CD4-positive, alpha-beta T cell treated with Interleukin-12 subunit alpha and Interleukin-12 subunit beta, for 1 hour (primary cell): ENCODE measurements around the gene CLEC2B.
"Not testable (repeated sequence)": the region's sequence is repeated elsewhere in the genome, so short reads cannot be mapped to it uniquely, and the experiment has no call there.

Source experiments
- DNase-seq: peaks from one replicate; pipeline ENCODE4 v3.0.0-alpha.2; 2020

CLEC2B gene

DNA sequence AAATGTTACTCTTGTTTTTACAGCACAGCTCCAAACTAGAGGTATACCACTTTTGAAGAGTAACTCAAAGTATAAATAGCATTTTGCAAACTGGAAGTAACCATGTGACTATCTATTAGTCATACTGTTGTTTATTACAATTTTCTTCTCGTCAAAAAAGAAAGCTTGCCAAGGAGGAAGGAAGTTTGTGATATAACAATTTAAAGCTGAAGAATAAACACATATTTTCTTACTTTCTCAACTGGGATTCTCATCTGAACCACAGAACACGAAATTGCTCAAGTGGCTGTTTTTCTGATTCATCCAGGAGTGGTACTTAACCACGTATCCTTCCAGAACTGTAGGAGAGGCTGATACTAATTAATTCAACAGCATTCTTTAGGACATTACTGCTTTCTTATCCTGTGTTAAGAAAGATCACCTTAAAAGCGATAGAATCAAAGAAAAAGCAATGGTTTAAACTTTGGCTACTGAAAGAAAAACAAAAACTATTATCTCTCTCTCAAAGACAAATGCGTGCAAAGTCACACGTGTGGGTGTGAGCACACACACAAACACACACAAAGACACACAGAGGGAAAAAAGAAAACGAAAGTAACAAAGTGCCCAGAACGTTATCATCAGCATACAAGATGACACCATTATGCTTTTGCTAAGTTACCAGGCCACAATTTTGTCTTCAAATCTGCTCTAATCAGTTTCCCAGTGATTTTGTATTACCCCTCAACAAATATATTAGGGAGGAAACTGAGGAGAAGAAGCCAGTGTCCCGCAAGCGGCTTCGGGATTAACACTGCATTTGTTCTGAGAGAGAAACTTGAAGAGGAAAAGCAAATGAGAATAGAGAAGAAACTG, at the start of gene CLEC2B:
CLEC2B (minus strand) TSS at position 48 of the 855 bp plus-strand sequence.
- DNase-seq, result peak; percentile 69

DNA sequence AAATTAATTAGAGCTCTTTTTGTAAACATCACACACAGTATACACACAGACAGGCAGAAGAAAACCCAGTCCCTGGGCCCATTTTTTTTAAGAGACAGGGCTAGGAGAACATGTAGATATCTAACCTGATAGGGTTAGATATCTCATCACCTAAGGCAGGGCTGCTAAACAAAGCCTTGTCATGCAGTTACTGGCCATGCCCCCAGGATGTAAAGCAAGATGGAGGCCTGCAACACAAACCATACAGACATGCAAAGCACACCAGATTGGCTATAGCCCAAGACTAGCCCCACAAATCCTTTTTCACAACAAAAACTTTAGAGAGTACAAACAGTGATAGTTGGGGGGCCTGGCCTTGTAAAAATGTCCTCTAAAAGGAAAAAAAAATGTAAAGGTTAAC, 42.6 kb upstream of the CLEC2B start:
- no peak for DNase-seq

DNA sequence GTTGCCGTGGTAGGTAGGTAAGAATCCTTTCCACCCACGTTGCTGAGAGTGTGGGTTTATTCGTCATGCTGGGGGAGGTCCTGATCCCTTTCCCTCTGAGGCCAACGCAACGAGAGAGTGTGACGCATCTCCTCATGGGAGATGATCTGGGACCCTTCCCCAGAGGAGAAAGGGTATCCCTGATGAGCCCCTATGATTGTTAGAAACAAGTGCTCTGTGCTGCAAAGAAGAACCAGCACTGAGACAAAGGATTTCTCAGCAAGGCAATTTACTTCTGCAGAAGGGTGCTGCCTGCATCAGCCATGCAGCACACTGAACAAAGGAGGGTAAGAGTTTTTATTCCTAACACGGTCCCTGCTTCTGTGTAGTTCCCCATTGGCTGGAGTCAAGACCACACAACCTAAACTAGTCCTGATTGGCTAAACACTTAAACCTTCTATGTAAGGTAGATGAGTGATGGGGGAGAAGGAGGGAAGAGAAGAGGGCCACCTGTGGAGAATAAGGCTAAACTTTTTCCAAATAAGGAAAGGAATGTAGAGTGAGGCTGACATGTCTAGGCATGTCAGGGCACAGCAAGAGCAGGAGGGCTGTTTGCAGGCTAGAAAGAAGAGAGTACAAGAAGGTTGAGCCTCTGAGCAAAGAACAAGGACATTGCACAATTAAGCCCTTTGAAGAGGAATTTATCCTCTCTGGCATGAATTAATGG, 41.7 kb upstream of the CLEC2B start:
- DNase-seq, result no peak

DNA sequence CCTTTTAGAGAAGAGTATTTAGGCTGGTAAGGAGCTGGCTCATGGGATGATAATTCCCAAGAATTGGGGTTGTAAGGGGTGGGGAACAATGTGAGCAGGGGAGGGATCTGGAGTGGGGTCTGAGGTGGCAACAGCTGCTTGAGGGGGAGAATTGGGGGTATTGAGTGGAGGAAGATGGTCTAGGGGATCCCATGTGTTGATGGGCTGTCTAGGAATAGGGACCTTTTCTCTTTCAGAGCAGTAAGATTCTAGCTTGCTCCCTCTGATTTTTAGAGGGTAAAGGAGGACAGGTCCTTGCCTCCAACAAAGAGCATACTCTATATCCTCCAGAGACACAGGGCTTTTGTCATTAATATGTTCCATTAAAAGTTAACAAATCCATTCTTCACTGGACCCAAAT, 40.6 kb upstream of the CLEC2B start:
- no peak for DNase-seq

DNA sequence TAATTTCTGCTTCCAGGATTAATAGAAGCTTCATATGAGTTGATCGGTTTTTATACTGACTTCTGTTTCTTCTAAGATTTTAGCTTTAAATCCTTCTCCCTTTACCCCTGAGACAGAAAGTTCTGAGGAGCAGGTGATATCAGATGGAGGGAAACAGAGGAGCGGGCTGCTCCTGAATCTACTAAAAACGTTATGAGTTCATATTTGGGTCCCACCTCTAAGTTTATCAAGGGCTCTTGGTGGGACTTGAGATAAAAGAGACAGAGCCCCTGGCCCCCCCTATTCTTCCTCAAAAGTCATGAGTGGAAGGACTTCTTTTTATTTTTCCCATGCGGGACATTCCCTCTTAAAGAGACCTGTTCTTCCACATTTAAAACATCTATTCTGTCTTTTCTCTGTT, 39.2 kb upstream of the CLEC2B start:
- no peak for DNase-seq

DNA sequence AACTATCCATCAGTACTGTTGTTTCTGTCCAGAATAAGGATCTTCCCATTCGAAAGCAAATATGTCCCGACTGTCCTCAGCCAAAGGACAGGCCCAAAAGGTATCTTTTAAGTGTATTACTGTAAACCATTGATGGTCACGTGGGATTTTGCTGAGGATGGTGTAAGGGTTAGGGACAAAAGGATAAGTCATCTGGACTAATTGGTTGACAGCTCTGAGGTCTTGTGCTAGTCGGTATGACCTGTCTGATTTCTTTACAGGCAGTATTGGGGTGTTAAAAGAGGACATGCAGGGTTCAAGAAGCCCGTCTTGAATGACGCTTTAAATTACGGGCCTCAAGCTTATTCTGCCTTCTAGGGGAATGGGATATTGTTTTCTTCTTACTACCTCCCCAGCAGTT, 38.6 kb upstream of the CLEC2B start:
- no peak for DNase-seq

DNA sequence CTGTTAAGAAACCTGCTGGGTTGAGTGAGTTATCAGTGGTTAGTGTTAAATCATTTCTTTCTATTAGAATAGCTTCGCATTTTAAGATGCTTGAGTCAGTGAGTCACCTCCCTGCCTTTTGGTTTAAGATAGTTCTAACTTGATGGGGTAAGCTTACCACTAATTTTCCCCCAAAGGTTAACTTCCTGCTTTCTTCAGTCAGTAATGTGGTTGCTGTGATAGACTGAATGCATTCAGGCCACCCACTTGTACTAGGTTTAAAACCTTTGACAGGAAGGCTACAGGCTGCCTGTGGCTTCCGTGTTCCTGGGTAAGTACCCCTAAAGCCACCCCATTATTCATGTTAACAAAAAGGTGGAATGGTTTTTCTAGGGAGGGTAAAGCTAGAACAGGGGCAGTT, 37.7 kb upstream of the CLEC2B start:
- DNase-seq, result peak; percentile 67

DNA sequence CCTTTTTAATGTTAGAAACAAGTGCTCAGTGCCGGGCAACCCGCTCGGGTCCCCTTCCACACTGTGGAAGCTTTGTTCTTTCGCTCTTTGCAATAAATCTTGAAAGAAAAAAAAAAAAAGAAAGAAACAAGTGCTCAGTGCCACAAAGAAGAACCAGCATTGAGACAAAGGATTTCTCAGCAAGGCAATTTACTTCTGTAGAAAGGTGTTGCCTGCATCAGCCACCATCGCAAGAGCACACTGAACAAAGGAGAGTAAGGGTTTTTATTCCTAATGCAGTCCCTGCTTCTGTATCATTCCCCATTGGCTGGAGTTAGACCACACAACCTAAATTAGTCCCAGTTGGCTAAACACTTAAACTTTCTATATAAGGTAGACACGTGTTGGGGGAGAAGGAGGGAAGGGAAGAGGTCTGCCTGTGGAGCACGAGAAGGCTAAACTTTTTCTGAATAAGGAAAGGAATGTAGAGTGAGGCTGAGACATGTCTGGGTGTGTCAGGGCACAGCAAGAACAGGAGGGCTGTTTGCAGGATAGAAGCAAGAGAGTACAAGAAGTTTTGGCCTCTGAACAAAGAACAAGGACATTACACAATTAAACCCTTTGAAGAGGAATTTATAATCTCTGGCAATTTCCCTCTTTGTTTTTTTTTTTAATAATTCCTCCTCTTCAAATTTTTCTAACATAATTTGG, 33.5 kb upstream of the CLEC2B start:
- DNase-seq, result no peak

DNA sequence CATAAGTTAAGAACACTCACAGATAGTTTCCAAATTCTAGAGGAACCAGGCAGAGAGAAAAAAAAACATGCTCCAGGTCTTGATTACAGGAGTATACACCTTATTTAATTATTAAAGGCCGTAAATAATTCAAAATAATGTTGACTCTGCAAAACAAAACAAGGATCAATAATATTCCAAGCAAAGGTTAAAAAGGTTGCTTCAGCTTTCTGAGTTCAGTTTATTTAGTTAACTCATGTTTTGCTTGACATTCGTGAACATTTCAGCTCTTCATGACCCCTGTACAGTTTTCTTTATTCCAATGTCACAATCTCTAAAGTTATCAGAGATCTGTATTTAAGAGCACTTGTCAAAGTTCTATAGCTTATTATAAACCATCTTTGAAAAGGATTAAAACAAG, 31.8 kb upstream of the CLEC2B start:
- DNase-seq, result no peak

DNA sequence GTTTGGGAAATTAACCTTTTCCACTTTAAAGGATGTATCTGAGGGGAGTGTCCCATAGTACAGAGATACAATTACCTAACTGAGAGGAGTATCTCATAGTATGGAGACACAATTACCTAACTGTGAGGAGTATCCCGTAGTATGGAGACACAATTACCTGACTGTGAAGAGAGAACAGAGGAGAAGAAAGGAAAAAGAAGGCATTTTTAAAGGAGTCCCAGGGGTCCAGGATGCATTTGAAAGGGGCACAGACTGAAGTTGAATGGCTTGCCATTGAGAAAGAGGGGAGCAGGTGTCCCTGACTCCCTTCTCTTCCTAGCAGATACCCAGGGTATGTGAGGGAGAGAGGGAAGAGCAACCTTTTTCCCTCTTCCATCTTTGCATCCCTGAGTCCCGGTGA, 30.1 kb upstream of the CLEC2B start:
- no peak for DNase-seq

DNA sequence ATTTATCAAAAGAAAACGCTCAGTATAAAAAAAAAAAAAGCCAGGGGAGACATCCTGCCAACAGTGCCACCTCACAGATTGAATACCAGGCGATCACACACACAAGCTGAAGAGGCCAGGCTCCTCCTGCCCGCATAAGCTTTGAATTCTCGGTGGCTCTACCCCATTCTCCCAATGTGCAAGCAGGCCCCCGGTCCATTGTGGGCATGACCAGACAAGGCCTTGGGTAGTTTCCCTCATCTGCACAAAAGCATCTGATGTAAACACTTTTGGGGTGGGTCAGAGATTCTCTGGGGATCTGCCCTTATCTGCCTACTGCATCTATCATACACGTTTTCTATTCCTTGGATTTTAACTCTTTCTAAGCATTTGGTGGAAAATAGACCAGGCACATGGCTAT, 28.4 kb upstream of the CLEC2B start:
- no peak for DNase-seq

DNA sequence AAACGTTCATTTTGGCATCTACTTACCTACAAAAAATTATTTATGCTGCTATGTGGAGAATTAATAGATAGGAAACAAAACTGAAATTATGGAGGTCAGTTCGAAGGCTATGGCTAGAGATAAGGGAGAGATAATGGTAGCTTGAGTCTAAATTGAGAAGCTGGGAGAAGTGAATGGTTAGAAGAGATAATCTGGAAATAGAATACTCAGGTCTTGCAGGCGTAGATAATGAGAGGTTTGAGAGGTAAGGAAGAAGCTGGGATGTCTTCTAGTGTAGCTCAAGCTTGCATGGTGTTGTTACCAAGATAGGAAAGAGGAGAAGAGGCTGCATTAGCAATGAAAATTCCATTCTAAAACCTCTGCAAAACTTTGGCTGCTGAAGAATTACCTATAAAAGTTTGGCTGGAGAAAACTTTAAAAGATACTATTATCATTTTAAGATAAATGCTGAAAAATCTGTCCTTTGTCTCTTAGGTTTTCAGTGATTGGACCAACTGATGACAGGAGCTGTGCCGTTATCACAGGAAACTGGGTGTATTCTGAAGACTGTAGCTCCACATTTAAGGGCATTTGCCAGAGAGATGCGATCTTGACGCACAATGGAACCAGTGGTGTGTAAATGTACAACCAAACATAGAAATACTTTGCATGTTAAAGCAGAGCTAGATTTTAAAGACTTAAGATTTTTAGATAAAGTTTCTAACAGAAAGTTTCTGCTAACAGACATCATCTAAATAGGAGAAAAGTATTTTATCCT, 26.2 kb upstream of the CLEC2B start:
- no peak for DNase-seq

DNA sequence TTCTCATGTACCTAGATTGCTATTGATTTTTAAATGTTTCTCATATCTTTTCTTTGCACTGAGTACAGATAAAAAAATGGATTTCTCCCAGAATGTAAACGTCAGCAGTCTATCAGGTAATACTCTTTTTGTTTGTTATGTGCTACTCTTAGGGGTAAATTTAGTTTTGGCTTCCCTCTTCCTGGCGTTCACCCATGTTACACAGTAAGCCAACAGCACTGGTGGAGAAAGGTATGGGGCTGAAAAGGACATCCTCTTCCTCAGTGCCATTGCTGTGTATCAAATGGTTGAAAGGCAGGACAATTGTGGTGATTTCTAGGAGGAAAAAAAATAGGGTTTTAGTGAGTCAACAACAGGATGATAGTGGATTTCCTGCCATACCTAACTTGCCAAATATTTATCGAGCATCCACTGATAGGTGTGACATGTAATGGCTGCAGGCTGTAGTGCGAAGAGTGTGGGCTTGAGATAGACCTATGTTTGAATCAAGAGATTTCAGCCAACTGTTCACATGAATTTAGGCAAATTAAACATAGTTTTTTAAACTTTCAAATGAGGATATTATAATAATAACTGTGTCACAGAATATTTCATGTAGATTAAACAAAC, 19.6 kb upstream of the CLEC2B start:
- DNase-seq, result no peak

DNA sequence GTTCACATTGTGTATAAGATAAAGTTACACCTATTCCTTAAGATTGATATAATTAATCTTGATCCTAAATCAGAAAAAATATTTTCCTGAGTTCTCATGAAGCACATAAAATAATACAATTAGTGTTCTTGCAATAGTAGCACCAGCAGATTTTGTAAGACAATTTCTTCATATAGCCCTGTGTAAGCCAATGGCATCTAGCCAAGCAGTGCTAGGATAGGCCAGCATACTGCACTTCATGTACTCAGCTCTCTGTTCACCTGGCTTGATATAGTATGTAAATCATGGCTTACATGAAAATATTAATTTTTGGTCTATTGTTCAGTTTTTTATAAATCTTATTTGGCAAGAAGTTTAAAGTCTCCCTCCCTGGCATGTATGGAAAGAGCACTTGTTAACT, 14.0 kb upstream of the CLEC2B start:
- DNase-seq, result no peak

DNA sequence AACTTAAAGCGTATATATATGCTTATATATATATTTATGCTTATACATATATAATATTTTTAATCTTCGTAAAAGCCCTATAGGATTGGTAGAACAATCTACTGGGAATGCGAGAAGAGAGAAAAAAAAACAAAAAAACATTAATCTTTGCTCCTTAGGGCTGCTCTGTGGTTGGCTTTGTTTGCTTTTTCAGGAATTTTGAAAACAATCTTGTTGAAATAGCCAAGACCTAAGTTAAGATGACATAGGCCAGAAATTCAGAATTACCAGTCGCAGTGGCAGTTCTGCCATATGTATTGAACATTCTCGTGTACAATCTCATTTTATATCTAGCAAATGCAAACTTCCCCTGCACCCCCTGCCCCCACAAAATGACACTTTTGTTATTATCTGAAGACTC, 12.8 kb upstream of the CLEC2B start:
- no peak for DNase-seq

DNA sequence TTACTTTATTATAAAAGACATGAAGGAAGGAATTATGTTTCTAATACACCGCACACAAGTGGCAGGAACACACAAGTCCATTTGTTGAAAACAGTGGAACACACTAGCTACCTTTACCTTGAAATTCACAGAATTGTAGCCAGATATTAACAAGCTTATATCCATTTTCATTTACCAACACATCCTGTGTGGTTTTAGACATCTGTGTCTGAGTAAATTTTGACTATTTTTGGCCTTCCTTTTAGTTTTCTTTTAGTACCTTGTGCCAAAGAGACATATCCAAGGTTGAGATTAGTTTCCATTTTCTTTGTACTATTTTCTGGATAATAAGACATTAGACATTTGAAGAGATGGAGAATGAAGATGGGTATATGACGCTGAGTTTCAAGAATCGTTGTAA, 12.1 kb upstream of the CLEC2B start, which contains the start of gene KLRF2:
KLRF2 (plus strand) TSS at position 244 of the 400 bp plus-strand sequence; CDS start at position 351, 107 bp downstream.
- DNase-seq, result no peak

DNA sequence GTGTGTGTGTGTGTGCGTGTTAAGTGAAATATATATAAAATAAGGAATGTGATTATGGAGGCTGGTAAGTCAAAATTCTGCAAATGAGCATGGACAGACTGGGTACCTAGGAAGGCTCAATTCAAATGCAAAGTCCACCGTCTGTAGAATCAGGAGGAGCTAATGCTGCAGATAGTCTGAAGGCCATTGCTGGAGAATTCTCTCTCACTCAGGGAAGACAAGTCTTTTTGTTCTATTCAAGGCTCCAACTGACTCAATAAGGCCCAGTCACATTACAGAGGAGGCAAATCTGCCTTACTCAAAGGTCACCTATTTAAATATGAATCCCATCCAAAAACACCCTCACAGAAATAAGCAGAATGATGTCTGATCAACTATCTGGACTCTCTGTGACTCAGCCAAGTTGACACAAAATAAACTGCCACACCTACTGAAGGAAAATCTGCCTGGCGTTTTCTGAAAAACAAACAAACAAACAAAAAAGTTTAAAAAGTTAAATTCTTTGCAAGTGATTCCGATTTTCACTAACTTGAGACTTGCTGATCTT, 11.5 kb upstream of the CLEC2B start:
- no peak for DNase-seq

DNA sequence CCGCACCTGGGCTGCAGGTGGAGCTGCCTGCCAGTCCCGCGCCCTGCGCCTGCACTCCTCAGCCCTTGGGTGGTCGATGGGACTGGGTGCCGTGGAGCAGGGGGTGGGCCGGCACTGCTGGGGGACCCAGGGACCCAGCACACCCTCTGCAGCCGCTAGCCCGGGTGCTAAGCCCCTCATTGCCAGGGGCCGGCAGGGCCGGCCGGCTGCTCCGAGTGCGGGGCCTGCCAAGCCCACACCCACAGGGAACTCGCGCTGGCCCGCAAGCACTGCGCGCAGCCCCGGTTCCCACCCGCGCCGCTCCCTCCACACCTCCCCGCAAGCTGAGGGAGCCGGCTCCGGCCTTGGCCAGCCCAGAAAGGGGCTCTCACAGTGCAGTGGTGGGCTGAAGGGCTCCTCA, 7.0 kb upstream of the CLEC2B start:
- not testable (repeated sequence) for DNase-seq

DNA sequence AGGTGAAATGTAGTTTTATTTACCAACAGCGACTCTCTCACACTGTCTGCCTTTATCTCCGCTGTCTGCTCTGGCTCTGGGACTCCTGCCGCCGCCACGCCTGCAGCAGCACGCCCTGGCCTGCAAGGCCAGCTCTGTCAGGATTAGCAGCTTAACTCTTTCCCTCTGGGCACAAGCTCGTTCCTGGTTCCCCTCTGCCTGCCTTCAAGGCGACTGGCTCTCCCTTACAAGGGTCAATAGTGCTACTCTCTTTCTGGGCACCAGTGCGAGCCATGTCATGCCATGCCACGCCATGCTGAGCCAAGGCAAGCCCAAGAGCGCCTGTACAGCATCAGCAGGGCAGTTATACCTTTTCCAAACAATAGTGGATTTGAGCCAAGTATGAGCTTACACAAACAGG, 3.6 kb upstream of the CLEC2B start:
- no peak for DNase-seq

DNA sequence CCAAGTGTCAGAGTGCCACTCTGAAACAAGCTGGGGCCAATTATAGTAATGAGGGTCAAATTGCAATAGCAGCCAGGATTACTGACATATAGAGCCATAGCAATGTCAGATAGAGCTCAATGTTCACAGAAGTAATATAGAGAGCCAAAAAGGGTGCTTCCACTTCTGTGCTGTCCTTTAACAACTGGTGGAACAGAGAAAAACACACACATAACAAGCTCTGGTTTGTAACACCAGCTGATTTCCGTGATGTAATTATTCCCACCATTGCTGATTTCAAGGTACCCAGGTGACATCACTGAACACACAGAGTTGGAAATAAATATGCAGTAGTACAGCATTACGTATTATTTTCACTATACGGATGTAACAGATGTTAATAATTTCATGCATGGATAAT, 3.0 kb upstream of the CLEC2B start:
- no peak for DNase-seq

DNA sequence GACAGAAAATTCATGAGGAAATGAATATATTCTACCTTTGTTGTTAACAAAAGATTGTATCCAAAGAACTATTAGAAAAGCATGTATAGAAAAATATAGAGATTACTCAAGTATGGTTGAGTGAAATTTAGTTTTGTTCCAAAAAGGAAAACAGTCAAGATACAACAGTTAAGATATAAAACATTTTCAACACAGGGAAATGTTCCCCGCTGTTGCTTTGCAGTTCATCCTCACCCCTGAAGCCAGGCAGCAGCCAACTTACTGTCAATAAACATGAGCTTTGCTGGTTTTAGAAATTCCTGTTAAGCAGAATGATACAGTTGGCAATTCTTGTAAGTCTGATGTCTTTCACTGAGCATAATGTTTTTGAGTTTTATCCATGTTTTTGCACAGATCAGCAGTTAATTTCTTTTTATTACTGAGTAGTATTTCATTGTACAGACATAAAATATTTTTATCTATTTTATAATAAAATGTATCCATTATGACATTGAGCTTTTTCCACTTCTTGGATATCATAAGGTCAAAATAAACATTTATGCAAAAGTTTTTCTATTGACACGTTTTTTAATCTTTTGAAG, 1.2 kb upstream of the CLEC2B start:
- no peak for DNase-seq

DNA sequence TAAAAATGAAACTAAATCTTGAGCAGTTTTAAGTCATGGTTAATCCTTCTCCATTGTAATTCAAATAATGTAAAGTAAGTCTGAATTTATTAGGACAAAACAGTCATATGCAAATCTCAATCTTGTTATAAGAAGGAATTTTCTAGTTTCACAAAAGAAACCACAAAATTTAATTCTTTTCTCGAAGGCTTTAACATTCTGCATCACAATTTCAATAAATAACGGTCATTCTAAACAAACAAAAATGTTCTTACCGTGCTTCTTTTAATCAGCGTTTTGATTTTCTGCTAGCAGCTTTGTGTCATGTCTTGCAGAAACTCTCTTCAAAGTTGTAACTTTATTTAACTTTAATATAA, 225 bp downstream of the CLEC2B start:
- DNase-seq, result no peak
